ENCODE data around the gene KCNJ6. TPM values are rescaled to one million over a fixed set of nuclear protein-coding genes. Genes with fewer than 3 reads are reported as not detected.

Gene KCNJ6
- total and polyA plus RNA-seq, 4 donors = 0.01 TPM; not detected in 3

GRCh38 chr21:37623689-37624088 is 292.6 kb downstream of the KCNJ6 start:
- Histone ChIP-seq H3K9me3 (ENCODE audit: control insufficient read depth in 4 of 4, low read length in 3 of 4) (no peaks in the 10 kb centered on the region), H3K9ac (ENCODE audit: low read depth in 1 of 2, low read length in 2 of 2) (no peak overlapping the region), H3K27me3 (ENCODE audit: control insufficient read depth in 4 of 4, insufficient read depth in 4 of 4, low read length in 3 of 4) (no peaks in the 10 kb centered on the region), H3K4me3 (ENCODE audit: low read depth in 1 of 3, low read length in 3 of 3) (no peak overlapping the region), H3K27ac (ENCODE audit: low read depth in 1 of 2, low read length in 2 of 2) (no peak overlapping the region), H3K36me3 (ENCODE audit: control insufficient read depth in 4 of 4, insufficient read depth in 3 of 4, low read depth in 1 of 4, low read length in 3 of 4) (no peaks in the 10 kb centered on the region), H3K4me1 (ENCODE audit: control insufficient read depth in 4 of 4, insufficient read depth in 4 of 4, low read length in 3 of 4) (peaks cover 5 to 12% (median 10%) of the 10 kb centered on the region in 4 donors)
- no peak for DNase-seq (ENCODE audit: low spot score)
- 93% methylated on average over 3 of the region's 3 CpGs for WGBS
- no peak for TF ChIP-seq REST (IDR thresholded peaks at IDR 0.05)
- TF ChIP-seq NR2F2 (IDR thresholded peaks at IDR 0.05) = no peak
- TF ChIP-seq FOXA2 (IDR thresholded peaks at IDR 0.05) = no peak
- TF ChIP-seq TAF1 (conservative IDR thresholded peaks at IDR 0.05) = no peak
- no peak for TF ChIP-seq HNF4G (IDR thresholded peaks at IDR 0.05)
- no peak for TF ChIP-seq ZBTB33 (IDR thresholded peaks at IDR 0.05)
- TF ChIP-seq YY1 (IDR thresholded peaks at IDR 0.05) = no peak
- TF ChIP-seq RAD21 (IDR thresholded peaks at IDR 0.05) = no peak
- TF ChIP-seq MAX (IDR thresholded peaks at IDR 0.05) = no peak
- no peak for TF ChIP-seq GABPA (IDR thresholded peaks at IDR 0.05 in 1 of 2, conservative IDR thresholded peaks at IDR 0.05 in 1 of 2)
- no peak for TF ChIP-seq HNF4A (conservative IDR thresholded peaks at IDR 0.05)
- no peak for TF ChIP-seq ATF3 (IDR thresholded peaks at IDR 0.05)
- no peak for TF ChIP-seq JUND (IDR thresholded peaks at IDR 0.05)
- no peak for TF ChIP-seq FOXA1 (IDR thresholded peaks at IDR 0.05)
- no peak for TF ChIP-seq EGR1 (IDR thresholded peaks at IDR 0.05; ENCODE audit: low read depth in 2 of 2)
- TF ChIP-seq CTCF (IDR thresholded peaks at IDR 0.05; ENCODE audit: low read depth, low read length, missing input control) = no peak

- no peak for TF ChIP-seq GABPA (IDR thresholded peaks at IDR 0.05 in 1 of 2, conservative IDR thresholded peaks at IDR 0.05 in 1 of 2)
- TF ChIP-seq REST (IDR thresholded peaks at IDR 0.05) = no peak
- no peak for TF ChIP-seq ATF3 (IDR thresholded peaks at IDR 0.05)
- no peak for TF ChIP-seq MAX (IDR thresholded peaks at IDR 0.05)
- no peak for TF ChIP-seq YY1 (IDR thresholded peaks at IDR 0.05)
- peak; percentile 33 for TF ChIP-seq NR2F2 (IDR thresholded peaks at IDR 0.05)
- no peak for TF ChIP-seq RXRA (IDR thresholded peaks at IDR 0.05)
- H3K4me1 ChIP-seq (ENCODE audit: control insufficient read depth in 4 of 4, insufficient read depth in 4 of 4, low read length in 3 of 4) = peaks cover 5 to 12% (median 10%) of the 10 kb centered on the region in 4 donors
- no peaks in the 10 kb centered on the region for H3K27me3 ChIP-seq (ENCODE audit: control insufficient read depth in 4 of 4, insufficient read depth in 4 of 4, low read length in 3 of 4)
- H3K27ac ChIP-seq (ENCODE audit: low read depth in 1 of 2, low read length in 2 of 2) = no peak overlapping the region
- no peak overlapping the region for H3K4me3 ChIP-seq (ENCODE audit: low read depth in 1 of 3, low read length in 3 of 3)
- H3K9me3 ChIP-seq (ENCODE audit: control insufficient read depth in 4 of 4, low read length in 3 of 4) = no peaks in the 10 kb centered on the region
- no peaks in the 10 kb centered on the region for H3K36me3 ChIP-seq (ENCODE audit: control insufficient read depth in 4 of 4, insufficient read depth in 3 of 4, low read depth in 1 of 4, low read length in 3 of 4)
- DNase-seq (ENCODE audit: low spot score) = no peak
- 75% methylated on average over 3 of the region's 3 CpGs for WGBS
- H3K9ac ChIP-seq (ENCODE audit: low read depth in 1 of 2, low read length in 2 of 2) = no peak overlapping the region
Measured at GRCh38 chr21:37623183-37623582, 293.1 kb downstream of the KCNJ6 start.

All from liver (tissue), 9 donors.